Neural progenitor cell (in vitro differentiated cells): ENCODE data around the gene SYTL3. TPM values are rescaled to one million over a fixed set of nuclear protein-coding genes. Genes with fewer than 3 reads are reported as not detected.
A peak's percentile ranks its signal among the peaks of the same experiment; 100 is the strongest.
"Not testable (repeated sequence)": the region's sequence is repeated elsewhere in the genome, so short reads cannot be mapped to it uniquely, and the experiment has no call there.

Source experiments
- DNase-seq: peaks from one replicate; pipeline ENCODE4 v3.0.0-alpha.2; 2016; ENCODE audit warnings: low spot score
- H2AFZ ChIP-seq: fragments of 200-600 bp; sonication (generic); replicated peaks from 2 replicates; pipeline ENCODE4 v1.6.1; 2016; ENCODE audit warnings: antibody characterized with exemption
- H3F3A ChIP-seq: fragments of 200-600 bp; sonication (generic); 2 replicates; pipeline ENCODE4 v1.6.1; 2016; ENCODE audit warnings: antibody characterized with exemption, low read depth
- H3K27ac ChIP-seq: fragments of 200-600 bp; sonication (generic); 2 replicates; pipeline ENCODE4 v1.5.1; 2016; ENCODE audit warnings: mild to moderate bottlenecking
- H3K27me3 ChIP-seq: fragments of 200-600 bp; sonication (generic); 2 replicates; pipeline ENCODE4 v1.6.1; 2016; ENCODE audit warnings: mild to moderate bottlenecking, moderate library complexity
- H3K36me3 ChIP-seq: fragments of 200-600 bp; sonication (generic); 2 replicates; pipeline ENCODE4 v1.5.1; 2016
- H3K4me1 ChIP-seq: fragments of 200-600 bp; sonication (generic); 2 replicates; pipeline ENCODE4 v1.6.1; 2016; ENCODE audit warnings: mixed run types
- H3K4me2 ChIP-seq: fragments of 200-600 bp; sonication (generic); 2 replicates; pipeline ENCODE4 v1.6.1; 2016
- H3K4me3 ChIP-seq: fragments of 200-600 bp; sonication (generic); 2 replicates; pipeline ENCODE4 v1.5.1; 2016
- H3K79me2 ChIP-seq: fragments of 200-600 bp; sonication (generic); 2 replicates; pipeline ENCODE4 v1.6.1; 2016; ENCODE audit warnings: low read depth
- H3K9ac ChIP-seq: fragments of 200-600 bp; sonication (generic); 2 replicates; pipeline ENCODE4 v1.6.1; 2016
- H3K9me3 ChIP-seq: fragments of 200-600 bp; sonication (generic); 2 replicates; pipeline ENCODE4 v1.5.1; 2016; ENCODE audit warnings: low read depth
- H4K20me1 ChIP-seq: fragments of 200-600 bp; sonication (generic); 2 replicates; pipeline ENCODE4 v1.6.1; 2016; ENCODE audit warnings: low read depth
- H3K27ac Mint-ChIP-seq: 3 replicates; pipeline ENCODE4 v1.8.0; 2021; ENCODE audit warnings: mixed read lengths
- H3K27me3 Mint-ChIP-seq: 2 replicates; pipeline ENCODE4 v1.8.0; 2022; ENCODE audit warnings: low read depth, mild to moderate bottlenecking, inconsistent platforms, moderate library complexity, mixed read lengths; ENCODE audit not compliant: insufficient read depth
- H3K36me3 Mint-ChIP-seq: 3 replicates; pipeline ENCODE4 v1.8.0; 2021; ENCODE audit warnings: mixed read lengths
- H3K4me1 Mint-ChIP-seq: 3 replicates; pipeline ENCODE4 v1.8.0; 2021; ENCODE audit warnings: mixed read lengths
- H3K4me3 Mint-ChIP-seq: 3 replicates; pipeline ENCODE4 v1.8.0; 2021; ENCODE audit warnings: mild to moderate bottlenecking, moderate library complexity, mixed read lengths
- H3K9me3 Mint-ChIP-seq: 3 replicates; pipeline ENCODE4 v1.8.0; 2020; ENCODE audit warnings: mixed read lengths
- CTCF ChIP-seq: fragments of 200-600 bp; sonication (generic); IDR thresholded peaks from 2 replicates; pipeline ENCODE4 v1.5.1; 2017; ENCODE audit warnings: antibody characterized with exemption, mild to moderate bottlenecking
- EZH2 ChIP-seq: fragments of 200-600 bp; sonication (generic); IDR thresholded peaks from 2 replicates; pipeline ENCODE4 v1.6.1; 2017; ENCODE audit warnings: antibody characterized with exemption, mild to moderate bottlenecking, moderate library complexity
- EZH2phosphoT487 ChIP-seq: fragments of 200-600 bp; sonication (generic); IDR thresholded peaks from 2 replicates; pipeline ENCODE4 v1.6.1; 2017; ENCODE audit warnings: antibody characterized with exemption
- total RNA-seq: library from RNA; depleted of rRNA; stranded (reverse); fragments of >200 nt; gene quantifications from 2 replicates; pipeline ENCODE4 v1.2.3, GENCODE V29; 2015; ENCODE audit warnings: low replicate concordance

Gene SYTL3
- total RNA-seq, 1 donor from 2014 or later = not detected

GRCh38 chr6:158646023-158646910 is 3.6 kb upstream of the SYTL3 start:
- H3F3A ChIP-seq = no peaks in the 10 kb centered on the region
- no peak overlapping the region for H3K9ac ChIP-seq
- Mint-ChIP-seq H3K4me3 (peak overlapping the region; percentile 91), H3K27ac (peak overlapping the region; percentile 47), H3K9me3 (no peaks in the 10 kb centered on the region), H3K36me3 (peaks cover 13% of the 10 kb centered on the region), H3K4me1 (peaks cover 32% of the 10 kb centered on the region), H3K27me3 (peaks cover 4% of the 10 kb centered on the region)
- H3K79me2 ChIP-seq = peaks cover 30% of the 10 kb centered on the region
- H4K20me1 ChIP-seq = peaks cover 28% of the 10 kb centered on the region
- H3K27ac ChIP-seq = no peak overlapping the region
- H2AFZ ChIP-seq = no peak overlapping the region
- peaks cover 8% of the 10 kb centered on the region for H3K4me1 ChIP-seq
- DNase-seq = no peak
- peaks cover 15% of the 10 kb centered on the region for H3K27me3 ChIP-seq
- TF ChIP-seq EZH2 (no peak), EZH2phosphoT487 (no peak), CTCF (no peak)
- H3K4me3 ChIP-seq = no peak overlapping the region
- no peaks in the 10 kb centered on the region for H3K9me3 ChIP-seq
- no peak overlapping the region for H3K4me2 ChIP-seq
- H3K36me3 ChIP-seq = no peaks in the 10 kb centered on the region

- DNase-seq = no peak
- H3K4me3 Mint-ChIP-seq = no peak overlapping the region
- no peak for TF ChIP-seq EZH2
- no peak for TF ChIP-seq EZH2phosphoT487
- no peak for TF ChIP-seq CTCF
Observed at GRCh38 chr6:158647501-158647900, 2.4 kb upstream of the SYTL3 start.

DNA sequence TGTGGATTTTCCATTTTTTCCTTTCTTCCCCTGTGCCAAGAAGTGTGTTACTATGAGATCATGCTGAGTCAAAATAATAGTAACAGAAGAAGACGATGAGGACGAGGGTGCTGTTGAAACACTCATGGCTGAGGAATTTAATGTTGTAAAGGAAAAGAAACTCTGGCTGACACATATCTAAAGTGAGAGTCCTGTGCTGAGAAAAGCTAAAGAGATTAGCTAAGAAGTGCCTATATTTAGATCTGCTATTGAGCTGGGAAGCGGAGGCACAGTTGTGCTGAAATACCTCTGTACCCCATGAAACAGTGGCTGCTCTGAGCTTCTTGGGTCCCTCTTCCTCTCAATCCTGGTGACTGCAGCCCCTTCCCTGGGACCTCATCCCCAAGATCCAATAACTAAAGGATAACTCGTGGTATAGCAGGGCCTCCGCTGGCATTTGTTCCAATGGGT is 1.1 kb upstream of the SYTL3 start:
- H3K27me3 ChIP-seq = peaks cover 15% of the 10 kb centered on the region
- H3K79me2 ChIP-seq = peaks cover 6% of the 10 kb centered on the region
- no peak overlapping the region for H3K4me3 ChIP-seq
- no peak overlapping the region for H2AFZ ChIP-seq
- no peaks in the 10 kb centered on the region for H3K36me3 ChIP-seq
- Mint-ChIP-seq H3K9me3 (no peaks in the 10 kb centered on the region), H3K4me1 (peaks cover 21% of the 10 kb centered on the region), H3K27me3 (peaks cover 15% of the 10 kb centered on the region), H3K27ac (no peak overlapping the region), H3K36me3 (peaks cover 2% of the 10 kb centered on the region), H3K4me3 (no peak overlapping the region)
- H3K27ac ChIP-seq = no peak overlapping the region
- no peak overlapping the region for H3K4me2 ChIP-seq
- no peaks in the 10 kb centered on the region for H3K9me3 ChIP-seq
- H4K20me1 ChIP-seq = peaks cover 6% of the 10 kb centered on the region
- TF ChIP-seq EZH2phosphoT487 (no peak), EZH2 (no peak), CTCF (no peak)
- DNase-seq = no peak
- H3K9ac ChIP-seq = no peak overlapping the region
- H3F3A ChIP-seq = no peaks in the 10 kb centered on the region
- H3K4me1 ChIP-seq = peaks cover under 1% of the 10 kb centered on the region

More at GRCh38 chr6:158647501-158647900, 2.4 kb upstream of the SYTL3 start:
- Mint-ChIP-seq H3K9me3 (no peaks in the 10 kb centered on the region), H3K4me1 (peaks cover 23% of the 10 kb centered on the region), H3K27me3 (peaks cover 8% of the 10 kb centered on the region), H3K36me3 (peaks cover 7% of the 10 kb centered on the region), H3K27ac (no peak overlapping the region)
- Histone ChIP-seq H3F3A (no peaks in the 10 kb centered on the region), H3K4me3 (no peak overlapping the region), H3K27me3 (peaks cover 15% of the 10 kb centered on the region), H2AFZ (no peak overlapping the region), H3K36me3 (no peaks in the 10 kb centered on the region), H4K20me1 (peaks cover 18% of the 10 kb centered on the region), H3K9ac (no peak overlapping the region), H3K9me3 (no peaks in the 10 kb centered on the region), H3K27ac (no peak overlapping the region), H3K4me2 (no peak overlapping the region), H3K79me2 (peaks cover 18% of the 10 kb centered on the region), H3K4me1 (peaks cover 8% of the 10 kb centered on the region)

- not testable (repeated sequence) for H3K4me3 Mint-ChIP-seq, H3K4me2 ChIP-seq, H3K27ac Mint-ChIP-seq, H3K79me2 ChIP-seq, H3K27me3 ChIP-seq, H3F3A ChIP-seq, H3K4me3 ChIP-seq, H3K36me3 ChIP-seq, H3K9me3 Mint-ChIP-seq, H3K27ac ChIP-seq, H3K4me1 ChIP-seq, H2AFZ ChIP-seq, H3K9me3 ChIP-seq, H3K9ac ChIP-seq, DNase-seq, H4K20me1 ChIP-seq, H3K36me3 Mint-ChIP-seq
- Mint-ChIP-seq H3K4me1 (peaks cover 30% of the 10 kb centered on the region), H3K27me3 (peaks cover 11% of the 10 kb centered on the region)
Observed at GRCh38 chr6:158651981-158652737, 2.3 kb downstream of the SYTL3 start.
